ENCODE data around the gene GGN. TPM values are rescaled to one million over a fixed set of nuclear protein-coding genes. Genes with fewer than 3 reads are reported as not detected.

Gene GGN
- polyA plus RNA-seq, 1 donor, result 0.49 TPM

Other genes with a start within 250 kb of the GGN start
- 2.4 TPM for gene DPF1, start 163.8 kb downstream of the GGN start, polyA plus RNA-seq (ENCODE audit: insufficient read length)
- 14.5 TPM for gene PPP1R14A, start 131.7 kb downstream of the GGN start, polyA plus RNA-seq (ENCODE audit: insufficient read length)
- gene SPINT2, start 123.5 kb downstream of the GGN start, polyA plus RNA-seq (ENCODE audit: insufficient read length), result 5.2 TPM
- not detected for gene C19orf33, start 83.8 kb downstream of the GGN start, polyA plus RNA-seq (ENCODE audit: insufficient read length)
- 27.4 TPM for gene YIF1B, start 72.1 kb downstream of the GGN start, polyA plus RNA-seq (ENCODE audit: insufficient read length)
- 2.2 TPM for gene KCNK6, start 68.2 kb downstream of the GGN start, polyA plus RNA-seq (ENCODE audit: insufficient read length)
- 2.7 TPM for gene CATSPERG, start 52.2 kb downstream of the GGN start, polyA plus RNA-seq (ENCODE audit: insufficient read length)
- 120 TPM for gene PSMD8, start 13.5 kb downstream of the GGN start, polyA plus RNA-seq (ENCODE audit: insufficient read length)
- gene SPRED3, start 663 bp upstream of the GGN start, polyA plus RNA-seq (ENCODE audit: insufficient read length), result 0.49 TPM
- 13.3 TPM for gene FAM98C, start 15.1 kb upstream of the GGN start, polyA plus RNA-seq (ENCODE audit: insufficient read length)
- gene RASGRP4, start 38.2 kb upstream of the GGN start, polyA plus RNA-seq (ENCODE audit: insufficient read length), result 2.8 TPM
- gene RYR1, start 45.7 kb upstream of the GGN start, polyA plus RNA-seq (ENCODE audit: insufficient read length), result 771 TPM
- 12.2 TPM for gene MAP4K1, start 229.9 kb upstream of the GGN start, polyA plus RNA-seq (ENCODE audit: insufficient read length)
- 381 TPM for gene EIF3K, start 231.2 kb upstream of the GGN start, polyA plus RNA-seq (ENCODE audit: insufficient read length)